Activated CD8-positive, alpha-beta memory T cell treated with anti-CD3 and anti-CD28 coated beads, Interleukin-2, amount 10 ng/mL, durations not matched to agents 7 days and 5 days (primary cell): ENCODE data around the gene MSLN. TPM values are rescaled to one million over a fixed set of nuclear protein-coding genes. Genes with fewer than 3 reads are reported as not detected.

ENCODE experiments used
- ATAC-seq: fragments of 150-1000 bp; cut with Tn5 transposase; one replicate; pipeline ENCODE4 v1.10.0; 2021; ENCODE audit warnings: moderate library complexity
- CTCF ChIA-PET: fragments of 350-600 bp; sonication (Branson Sonifier 250); formaldehyde crosslinking; loops from one replicate; lab custom pipeline; 2021; ENCODE audit warnings: antibody characterized with exemption; lab: Charles Lee
- DNase-seq: peaks from one replicate; pipeline ENCODE4 v3.0.0-alpha.2; 2020
- H3K27ac Mint-ChIP-seq: one replicate; pipeline ENCODE4 v1.8.0; 2021; ENCODE audit warnings: mild to moderate bottlenecking, mixed read lengths
- H3K27me3 Mint-ChIP-seq: one replicate; pipeline ENCODE4 v1.8.0; 2021; ENCODE audit warnings: mixed read lengths
- H3K36me3 Mint-ChIP-seq: one replicate; pipeline ENCODE4 v1.8.0; 2021; ENCODE audit warnings: mild to moderate bottlenecking, mixed read lengths
- H3K4me1 Mint-ChIP-seq: one replicate; pipeline ENCODE4 v1.8.0; 2021; ENCODE audit warnings: mixed read lengths
- H3K4me3 Mint-ChIP-seq: one replicate; pipeline ENCODE4 v1.8.0; 2021; ENCODE audit warnings: mild to moderate bottlenecking, moderate library complexity, mixed read lengths
- H3K9me3 Mint-ChIP-seq: one replicate; pipeline ENCODE4 v1.8.0; 2022; ENCODE audit warnings: low read depth, mixed read lengths
- total RNA-seq, 2 experiments: library from RNA; stranded (reverse); gene quantifications; one replicate each; pipeline ENCODE4 v1.2.3, GENCODE V29; 2021

The MSLN gene
- total RNA-seq, 2 experiments from 2014 or later, result not detected

- Mint-ChIP-seq H3K4me3 (no peak overlapping the region), H3K27ac (no peak overlapping the region), H3K36me3 (no peaks in the 10 kb centered on the region), H3K9me3 (no peaks in the 10 kb centered on the region), H3K27me3 (peaks cover 8% of the 10 kb centered on the region), H3K4me1 (peaks cover 2% of the 10 kb centered on the region)
- CTCF ChIA-PET, result no interaction called here
- ATAC-seq (no peak), DNase-seq (no peak)
Observed at GRCh38 chr16:760065-760464, 469 bp upstream of the MSLN start.

DNA sequence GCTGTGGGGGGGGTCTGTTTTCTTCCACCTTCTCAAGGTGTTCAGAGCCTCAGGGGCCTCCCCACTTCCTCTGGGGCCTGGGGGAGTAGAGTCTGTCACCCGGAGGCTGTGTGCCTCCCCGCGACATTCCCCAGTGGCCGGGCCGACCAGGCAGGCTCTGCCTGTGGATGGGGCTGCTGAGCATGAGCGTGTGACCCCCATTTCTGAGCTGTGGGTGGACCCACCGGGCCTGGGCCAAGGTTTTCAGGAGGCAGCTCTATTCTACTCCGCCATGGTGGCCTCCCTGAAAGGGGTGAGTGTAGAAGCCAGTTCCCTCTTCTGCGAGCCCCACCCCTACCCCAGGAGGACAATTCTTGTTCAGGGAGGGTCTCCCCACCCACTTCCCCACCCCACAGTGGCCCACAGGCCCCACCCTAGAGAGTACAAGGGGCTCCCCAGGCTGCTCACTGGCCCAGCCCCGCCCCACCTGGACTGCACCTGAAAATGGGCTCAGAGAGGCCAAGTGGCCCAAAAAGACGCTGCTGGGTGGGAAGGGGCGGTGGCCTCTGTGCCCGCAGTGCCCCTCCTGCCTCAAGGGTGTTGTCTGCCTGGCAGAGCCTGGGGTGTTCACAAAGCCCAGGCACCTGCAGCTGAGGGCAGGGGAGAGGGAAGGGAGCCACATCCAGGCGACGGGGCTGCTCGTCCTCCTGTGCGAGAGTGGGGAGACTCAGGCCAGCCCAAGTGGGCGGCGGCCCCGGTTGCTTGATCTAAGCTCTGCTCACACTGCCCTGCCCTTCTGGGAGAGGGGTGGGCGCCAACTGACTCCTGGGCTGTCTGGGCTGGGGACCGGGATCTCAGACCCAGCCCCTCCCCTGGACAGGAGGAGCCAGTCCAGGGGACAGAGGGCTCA is 1.3 kb downstream of the MSLN start:
- Mint-ChIP-seq H3K27ac (no peak overlapping the region), H3K9me3 (no peaks in the 10 kb centered on the region), H3K4me3 (no peak overlapping the region), H3K27me3 (no peaks in the 10 kb centered on the region), H3K4me1 (peaks cover 2% of the 10 kb centered on the region), H3K36me3 (no peaks in the 10 kb centered on the region)
- no peak for ATAC-seq
- CTCF ChIA-PET, result interaction anchor here (0.9 kb wide), 1 partner anchor 20 kb away, joined by 3 read pairs; no protein-coding TSS in a partner anchor
- no peak for DNase-seq

- Mint-ChIP-seq H3K27me3 (no peaks in the 10 kb centered on the region), H3K4me1 (no peaks in the 10 kb centered on the region), H3K4me3 (no peak overlapping the region), H3K9me3 (no peaks in the 10 kb centered on the region), H3K36me3 (no peaks in the 10 kb centered on the region), H3K27ac (no peak overlapping the region)
- ATAC-seq, result no peak
- DNase-seq, result no peak
- CTCF ChIA-PET, result no interaction called here
Observed at GRCh38 chr16:762595-763268, 2.2 kb downstream of the MSLN start.

GRCh38 chr16:763369-764183 is 3.0 kb downstream of the MSLN start:
- no peak for ATAC-seq
- CTCF ChIA-PET, result no interaction called here

GRCh38 chr16:764184-764750 is 3.7 kb downstream of the MSLN start:
- H3K4me1 Mint-ChIP-seq, result no peaks in the 10 kb centered on the region
- no peaks in the 10 kb centered on the region for H3K9me3 Mint-ChIP-seq
- no peak overlapping the region for H3K27ac Mint-ChIP-seq
- H3K27me3 Mint-ChIP-seq, result no peaks in the 10 kb centered on the region
- no peak for ATAC-seq
- CTCF ChIA-PET, result no interaction called here
- DNase-seq, result no peak
- no peak overlapping the region for H3K4me3 Mint-ChIP-seq
- no peaks in the 10 kb centered on the region for H3K36me3 Mint-ChIP-seq

More at GRCh38 chr16:763369-764183, 3.0 kb downstream of the MSLN start:
- DNase-seq, result no peak
- Mint-ChIP-seq H3K4me1 (no peaks in the 10 kb centered on the region), H3K9me3 (no peaks in the 10 kb centered on the region), H3K27me3 (no peaks in the 10 kb centered on the region), H3K36me3 (no peaks in the 10 kb centered on the region), H3K27ac (no peak overlapping the region), H3K4me3 (no peak overlapping the region)

GRCh38 chr16:764848-765487 is 4.4 kb downstream of the MSLN start:
- Mint-ChIP-seq H3K27me3 (no peaks in the 10 kb centered on the region), H3K9me3 (no peaks in the 10 kb centered on the region), H3K4me1 (no peaks in the 10 kb centered on the region), H3K27ac (no peak overlapping the region), H3K4me3 (no peak overlapping the region), H3K36me3 (no peaks in the 10 kb centered on the region)
- no peak for DNase-seq
- CTCF ChIA-PET, result interaction anchor here (0.9 kb wide), 2 partner anchors 50 to 52 kb away, joined by 3 read pairs; partner anchors contain the start of gene METRN
- no peak for ATAC-seq

- DNase-seq, result no peak
- Mint-ChIP-seq H3K27ac (no peak overlapping the region), H3K4me3 (no peak overlapping the region), H3K4me1 (no peaks in the 10 kb centered on the region), H3K27me3 (no peaks in the 10 kb centered on the region), H3K36me3 (no peaks in the 10 kb centered on the region), H3K9me3 (no peaks in the 10 kb centered on the region)
- no peak for ATAC-seq
- CTCF ChIA-PET, result interaction anchor here (0.9 kb wide), 2 partner anchors 51 to 53 kb away, joined by 3 read pairs; partner anchors contain the start of gene METRN
Observed at GRCh38 chr16:765488-765865, 4.9 kb downstream of the MSLN start.

DNA sequence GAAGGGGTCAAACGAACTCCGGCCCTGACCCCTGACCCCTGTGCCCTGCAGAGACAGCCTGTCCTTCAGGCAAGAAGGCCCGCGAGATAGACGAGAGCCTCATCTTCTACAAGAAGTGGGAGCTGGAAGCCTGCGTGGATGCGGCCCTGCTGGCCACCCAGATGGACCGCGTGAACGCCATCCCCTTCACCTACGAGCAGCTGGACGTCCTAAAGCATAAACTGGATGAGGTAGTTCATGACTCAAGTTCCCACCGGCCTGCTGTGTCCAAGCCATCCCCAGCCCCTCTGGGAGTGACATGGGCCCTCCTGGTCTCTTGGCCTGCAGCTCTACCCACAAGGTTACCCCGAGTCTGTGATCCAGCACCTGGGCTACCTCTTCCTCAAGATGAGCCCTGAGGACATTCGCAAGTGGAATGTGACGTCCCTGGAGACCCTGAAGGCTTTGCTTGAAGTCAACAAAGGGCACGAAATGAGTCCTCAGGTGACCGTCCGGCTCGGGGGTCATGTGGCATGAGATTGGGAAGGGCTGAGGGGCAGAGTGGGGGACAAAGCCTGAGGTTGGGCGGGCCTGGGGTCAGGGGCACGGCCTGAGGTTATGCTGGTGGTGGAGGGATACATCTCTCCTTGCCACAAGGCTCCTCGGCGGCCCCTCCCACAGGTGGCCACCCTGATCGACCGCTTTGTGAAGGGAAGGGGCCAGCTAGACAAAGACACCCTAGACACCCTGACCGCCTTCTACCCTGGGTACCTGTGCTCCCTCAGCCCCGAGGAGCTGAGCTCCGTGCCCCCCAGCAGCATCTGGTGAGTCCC is 5.7 kb downstream of the MSLN start:
- ATAC-seq (no peak), DNase-seq (no peak)
- Mint-ChIP-seq H3K4me1 (no peaks in the 10 kb centered on the region), H3K9me3 (no peaks in the 10 kb centered on the region), H3K27me3 (no peaks in the 10 kb centered on the region), H3K36me3 (no peaks in the 10 kb centered on the region), H3K4me3 (no peak overlapping the region), H3K27ac (no peak overlapping the region)
- CTCF ChIA-PET, result interaction anchor here (0.9 kb wide), 2 partner anchors 51 to 54 kb away, joined by 3 read pairs; partner anchors contain the start of gene METRN

- CTCF ChIA-PET, result no interaction called here
- H3K4me3 Mint-ChIP-seq, result no peak overlapping the region
- no peaks in the 10 kb centered on the region for H3K27me3 Mint-ChIP-seq
- no peak overlapping the region for H3K27ac Mint-ChIP-seq
- H3K9me3 Mint-ChIP-seq, result no peaks in the 10 kb centered on the region
- no peaks in the 10 kb centered on the region for H3K4me1 Mint-ChIP-seq
- H3K36me3 Mint-ChIP-seq, result no peaks in the 10 kb centered on the region
- no peak for ATAC-seq
- no peak for DNase-seq
Observed at GRCh38 chr16:766820-767640, 6.5 kb downstream of the MSLN start.

DNA sequence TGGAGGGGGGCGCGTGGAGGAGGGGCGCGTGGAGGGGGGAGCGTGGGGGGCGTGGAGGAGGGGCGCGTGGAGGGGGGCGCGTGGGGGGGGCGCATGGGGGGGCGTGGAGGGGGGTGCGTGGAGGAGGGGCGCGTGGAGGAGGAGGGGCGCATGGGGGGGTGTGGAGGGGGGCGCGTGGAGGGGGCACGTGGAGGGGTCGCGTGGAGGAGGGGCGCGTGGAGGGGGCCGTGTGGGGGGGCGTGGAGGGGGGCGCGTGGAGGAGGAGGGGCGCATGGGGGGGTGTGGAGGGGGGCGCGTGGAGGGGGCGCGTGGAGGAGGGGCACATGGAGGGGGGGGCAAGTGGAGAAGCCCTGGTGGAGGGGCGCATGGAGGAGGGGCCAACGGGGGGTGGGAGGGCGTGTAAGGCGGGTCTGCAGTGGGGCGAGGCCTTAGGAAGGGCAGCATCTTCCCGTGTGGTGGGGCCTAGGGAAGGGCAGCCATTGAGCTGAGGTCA is 7.3 kb downstream of the MSLN start:
- H3K27me3 Mint-ChIP-seq, result no peaks in the 10 kb centered on the region
- DNase-seq (no peak), ATAC-seq (no peak)
- no peaks in the 10 kb centered on the region for H3K4me1 Mint-ChIP-seq
- no peak overlapping the region for H3K27ac Mint-ChIP-seq
- H3K36me3 Mint-ChIP-seq, result no peaks in the 10 kb centered on the region
- no peak overlapping the region for H3K4me3 Mint-ChIP-seq
- CTCF ChIA-PET, result no interaction called here
- H3K9me3 Mint-ChIP-seq, result no peaks in the 10 kb centered on the region

GRCh38 chr16:768428-768827 is 7.9 kb downstream of the MSLN start:
- Mint-ChIP-seq H3K27me3 (no peaks in the 10 kb centered on the region), H3K4me1 (no peaks in the 10 kb centered on the region), H3K4me3 (no peak overlapping the region), H3K36me3 (no peaks in the 10 kb centered on the region), H3K27ac (no peak overlapping the region), H3K9me3 (no peaks in the 10 kb centered on the region)
- DNase-seq, result no peak
- CTCF ChIA-PET, result no interaction called here
- no peak for ATAC-seq
